NCI-H128 (cell line): ENCODE measurements around the gene PRRT1.
"Not testable (repeated sequence)": the region's sequence is repeated elsewhere in the genome, so short reads cannot be mapped to it uniquely, and the experiment has no call there.

Experiments used
- DNase-seq: peaks from one replicate; lab custom pipeline; 2025; ENCODE audit not compliant: unreplicated experiment; lab: John Stamatoyannopoulos, UW

Gene PRRT1

GRCh38 chr6:32152769-32153563 lies 1.2 kb upstream of the PRRT1 start:
- DNase-seq, result no peak

GRCh38 chr6:32151181-32151862 lies 417 bp downstream of the PRRT1 start:
- no peak for DNase-seq

GRCh38 chr6:32149932-32150870 lies 1.5 kb downstream of the PRRT1 start:
- no peak for DNase-seq

- DNase-seq, result no peak
Measured at GRCh38 chr6:32149092-32149755, 2.5 kb downstream of the PRRT1 start.

GRCh38 chr6:32148289-32149091 lies 3.2 kb downstream of the PRRT1 start:
- no peak for DNase-seq

- DNase-seq, result no peak
Measured at GRCh38 chr6:32147401-32148132, 4.2 kb downstream of the PRRT1 start.

GRCh38 chr6:32146687-32147086 lies 5.1 kb downstream of the PRRT1 start:
- DNase-seq, result no peak

- DNase-seq, result no peak
Measured at GRCh38 chr6:32146287-32146686, 5.5 kb downstream of the PRRT1 start.

GRCh38 chr6:32144238-32144637 lies 7.5 kb downstream of the PRRT1 start:
- not testable (repeated sequence) for DNase-seq

- no peak for DNase-seq
Measured at GRCh38 chr6:32140420-32141046, 11.2 kb downstream of the PRRT1 start.

- no peak for DNase-seq
Measured at GRCh38 chr6:32139590-32139989, 12.1 kb downstream of the PRRT1 start.

GRCh38 chr6:32137454-32137853 lies 14.3 kb downstream of the PRRT1 start:
- no peak for DNase-seq

- DNase-seq, result no peak
Measured at GRCh38 chr6:32133786-32134185, 18.0 kb downstream of the PRRT1 start.

GRCh38 chr6:32132110-32132509 lies 19.6 kb downstream of the PRRT1 start:
- no peak for DNase-seq

- no peak for DNase-seq
Measured at GRCh38 chr6:32131439-32131948, 20.2 kb downstream of the PRRT1 start.

- peak; percentile 64 for DNase-seq
Measured at GRCh38 chr6:32129297-32130088, 22.2 kb downstream of the PRRT1 start.

- no peak for DNase-seq
Measured at GRCh38 chr6:32128751-32129296, 22.9 kb downstream of the PRRT1 start.
